Gastrocnemius medialis (tissue), 4 donors: Measurements from ENCODE around the gene PHKA2. TPM values are rescaled to one million over a fixed set of nuclear protein-coding genes. Genes with fewer than 3 reads are reported as not detected.

Experiments
- ATAC-seq, 2 donors: fragments of 150-250 bp; one replicate each; pipeline ENCODE4 v1.9.1; 2016
- DNase-seq, 2 donors: peaks; one replicate each; pipeline ENCODE4 v3.0.0-alpha.2; 2019
- H3K27ac ChIP-seq, 4 donors: fragments of 200-600 bp; sonication (generic); 1 replicate in 1 of 4; 2 replicates in 3 of 4; pipeline ENCODE4 v1.5.1; 2016 to 2018; ENCODE audit warnings: mild to moderate bottlenecking in 2 of 4, moderate library complexity in 1 of 4
- H3K27me3 ChIP-seq, 3 donors: fragments of 200-600 bp; sonication (generic) in 2 of 3; 1 replicate in 1 of 3; 2 replicates in 2 of 3; pipeline versions ENCODE4 v1.5.1 to v1.6.0; 2016 to 2019; ENCODE audit warnings: mild to moderate bottlenecking in 1 of 3, moderate library complexity in 1 of 3
- H3K36me3 ChIP-seq, 2 donors: fragments of 200-600 bp; sonication (generic) in 1 of 2; one replicate each; pipeline ENCODE4 v1.5.1; 2017 to 2018
- H3K4me1 ChIP-seq, 2 donors: fragments of 200-600 bp; sonication (generic) in 1 of 2; one replicate each; pipeline ENCODE4 v1.5.1; 2016 to 2017; ENCODE audit warnings: mild to moderate bottlenecking in 2 of 2
- H3K4me3 ChIP-seq, 4 donors: fragments of 200-600 bp; sonication (generic) in 3 of 4; 1 replicate in 1 of 4; 2 replicates in 3 of 4; pipeline ENCODE4 v1.5.1; 2016 to 2019; ENCODE audit warnings: mild to moderate bottlenecking in 2 of 4
- H3K9me3 ChIP-seq, 3 donors: fragments of 200-600 bp; sonication (generic) in 2 of 3; 1 replicate in 1 of 3; 2 replicates in 2 of 3; pipeline ENCODE4 v1.5.1; 2016 to 2019
- CTCF ChIP-seq, 5 experiments: fragments of 450-650 bp in 3 of 5; fragments of 200-600 bp in 2 of 5; sonication (generic) in 2 of 5; IDR thresholded peaks in 4 of 5; conservative IDR thresholded peaks in 1 of 5; 1 replicate in 4 of 5; 2 replicates in 1 of 5; pipeline ENCODE4 v1.5.1; 2016 to 2019; ENCODE audit warnings: antibody characterized with exemption in 5 of 5, mild to moderate bottlenecking in 3 of 5, moderate library complexity in 3 of 5
- POLR2A ChIP-seq, 2 donors: fragments of 450-650 bp; IDR thresholded peaks; one replicate each; pipeline ENCODE4 v1.6.1; 2017; ENCODE audit warnings: antibody characterized with exemption in 2 of 2, mild to moderate bottlenecking in 2 of 2, moderate library complexity in 2 of 2
- in situ Hi-C, 4 donors: fragments of 200-750 bp; cut with MboI; loops; one replicate each; pipeline versions ENCODE4 v1.15.0 to v1.8.0; 2017; ENCODE audit warnings: low sequenced_read_pairs in 4 of 4
- intact Hi-C: fragments of 100-400 bp; cut with DNase I; formaldehyde crosslinking; loops from one replicate; pipeline ENCODE4 v1.15.1; 2023; ENCODE audit warnings: low total_unique reads
- total RNA-seq, 4 donors: library from RNA; depleted of rRNA; stranded (reverse); fragments of >200 nt; gene quantifications; one replicate each; pipeline versions ENCODE4 v1.1.0 to v1.2.3, GENCODE V29; 2016

PHKA2 gene
- total RNA-seq, 4 donors from 2014 or later, result 4.6 to 20.6 (median 11.0) TPM

- ATAC-seq (no peak), DNase-seq (no peak)
- intact Hi-C loops, result no loop called here
- Histone ChIP-seq H3K9me3 (no peaks in the 10 kb centered on the region), H3K27me3 (no peaks in the 10 kb centered on the region), H3K4me3 (no peak overlapping the region), H3K4me1 (no peaks in the 10 kb centered on the region), H3K36me3 (no peaks in the 10 kb centered on the region), H3K27ac (no peak overlapping the region)
- TF ChIP-seq POLR2A (IDR thresholded peaks at IDR 0.05) (no peak), CTCF (IDR thresholded peaks at IDR 0.05 in 4 of 5, conservative IDR thresholded peaks at IDR 0.05 in 1 of 5) (no peak)
- in situ Hi-C loops, result no loop called here
Measured at GRCh38 chrX:19005909-19006308, 22.0 kb upstream of the PHKA2 start.

- DNase-seq (no peak), ATAC-seq (no peak)
- H3K9me3 ChIP-seq, result no peaks in the 10 kb centered on the region
- no peaks in the 10 kb centered on the region for H3K27me3 ChIP-seq
- no peaks in the 10 kb centered on the region for H3K36me3 ChIP-seq
- in situ Hi-C loops (no loop called here), intact Hi-C loops (no loop called here)
- no peak overlapping the region for H3K4me3 ChIP-seq
- no peak overlapping the region for H3K27ac ChIP-seq
- TF ChIP-seq CTCF (IDR thresholded peaks at IDR 0.05 in 4 of 5, conservative IDR thresholded peaks at IDR 0.05 in 1 of 5) (no peak), POLR2A (IDR thresholded peaks at IDR 0.05) (no peak)
- H3K4me1 ChIP-seq, result no peaks in the 10 kb centered on the region
Measured at GRCh38 chrX:19003756-19004155, 19.8 kb upstream of the PHKA2 start.

GRCh38 chrX:18998653-18999052 is 14.7 kb upstream of the PHKA2 start:
- DNase-seq (no peak), ATAC-seq (no peak)
- no peak overlapping the region for H3K27ac ChIP-seq
- no peaks in the 10 kb centered on the region for H3K36me3 ChIP-seq
- TF ChIP-seq POLR2A (IDR thresholded peaks at IDR 0.05), result no peak
- no peak for TF ChIP-seq CTCF (IDR thresholded peaks at IDR 0.05 in 4 of 5, conservative IDR thresholded peaks at IDR 0.05 in 1 of 5)
- H3K9me3 ChIP-seq, result no peaks in the 10 kb centered on the region
- intact Hi-C loops (no loop called here), in situ Hi-C loops (loop anchor here in 2 of 4 donors (25.0 kb wide), 1 partner anchor 339 kb away; the partner anchor contains the start of gene PDHA1 (in 2 of the 2))
- no peaks in the 10 kb centered on the region for H3K27me3 ChIP-seq
- H3K4me3 ChIP-seq, result no peak overlapping the region
- no peaks in the 10 kb centered on the region for H3K4me1 ChIP-seq

GRCh38 chrX:18997916-18998315 is 14.0 kb upstream of the PHKA2 start:
- intact Hi-C loops (no loop called here), in situ Hi-C loops (loop anchor here in 2 of 4 donors (25.0 kb wide), 1 partner anchor 339 kb away; the partner anchor contains the start of gene PDHA1 (in 2 of the 2))
- Histone ChIP-seq H3K4me3 (no peak overlapping the region), H3K27ac (no peak overlapping the region), H3K4me1 (no peaks in the 10 kb centered on the region), H3K36me3 (no peaks in the 10 kb centered on the region), H3K9me3 (no peaks in the 10 kb centered on the region), H3K27me3 (no peaks in the 10 kb centered on the region)
- TF ChIP-seq CTCF (IDR thresholded peaks at IDR 0.05 in 4 of 5, conservative IDR thresholded peaks at IDR 0.05 in 1 of 5), result no peak
- no peak for TF ChIP-seq POLR2A (IDR thresholded peaks at IDR 0.05)
- no peak for ATAC-seq
- no peak for DNase-seq

- no peak for DNase-seq
- Histone ChIP-seq H3K9me3 (no peaks in the 10 kb centered on the region), H3K27ac (no peak overlapping the region), H3K36me3 (no peaks in the 10 kb centered on the region), H3K27me3 (no peaks in the 10 kb centered on the region), H3K4me3 (no peak overlapping the region), H3K4me1 (no peaks in the 10 kb centered on the region)
- TF ChIP-seq POLR2A (IDR thresholded peaks at IDR 0.05), result no peak
- in situ Hi-C loops, result loop anchor here in 2 of 4 donors (25.0 kb wide), 1 partner anchor 341 kb away; the partner anchor contains the start of gene PDHA1 (in 2 of the 2)
- ATAC-seq, result no peak
- intact Hi-C loops, result no loop called here
Measured at GRCh38 chrX:18996536-18996935, 12.6 kb upstream of the PHKA2 start.
